Measurements from ENCODE around the gene SLC6A6. TPM values are rescaled to one million over a fixed set of nuclear protein-coding genes. Genes with fewer than 3 reads are reported as not detected.

The SLC6A6 gene
- total RNA-seq, 4 donors from 2014 or later, result 15.0 to 36.2 (median 23.7) TPM

DNA sequence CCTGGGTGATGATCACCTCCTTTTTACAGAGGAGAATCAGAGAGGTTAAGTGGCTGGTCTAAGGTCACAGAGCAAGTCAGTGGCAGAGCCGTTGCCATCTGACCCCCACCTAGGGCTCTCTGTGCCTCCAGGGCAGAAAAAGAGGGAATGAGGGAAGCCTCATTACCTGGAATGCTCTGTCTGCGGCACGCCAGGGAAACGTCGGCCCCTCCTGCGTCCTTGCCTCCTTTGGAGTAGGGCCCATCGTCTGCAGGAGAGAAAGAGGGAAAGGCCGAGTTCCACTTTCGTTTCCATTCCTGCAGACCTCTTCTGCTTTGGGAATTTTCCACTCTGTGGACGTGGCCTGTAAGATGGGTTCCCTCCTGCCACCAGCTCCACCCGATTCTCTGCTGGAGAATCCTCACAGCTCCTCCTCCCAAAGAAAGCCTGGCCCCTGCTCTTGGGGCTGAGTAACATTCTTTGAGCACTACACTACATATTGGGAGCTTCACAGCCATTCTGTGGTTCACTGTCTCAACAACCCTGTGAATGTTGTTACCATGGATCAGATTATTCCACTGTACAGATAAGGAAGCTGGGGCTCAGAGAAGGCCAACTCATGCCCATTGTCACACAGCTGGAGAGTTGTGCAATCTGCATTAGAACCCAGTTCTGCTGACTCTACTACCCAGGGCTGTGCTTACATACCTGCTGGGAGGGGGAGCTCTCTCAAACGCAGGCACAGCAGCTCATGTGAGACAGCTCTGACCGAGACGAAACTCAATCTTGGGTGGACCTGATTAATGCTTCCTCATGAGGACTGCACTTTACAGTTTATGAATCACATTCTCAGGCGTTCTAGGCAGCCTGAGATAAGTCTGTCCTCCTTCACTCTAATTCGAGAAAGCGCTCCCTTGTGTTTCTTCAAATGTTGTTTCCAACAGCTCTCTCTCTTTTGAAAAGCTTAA is 123.6 kb downstream of the SLC6A6 start:
- Histone ChIP-seq H3K27ac (replicated peaks in 1 of 4) (peak overlapping the region; percentile 50 to 64 (median 60)), H3K36me3 (no peaks in the 10 kb centered on the region), H3K4me1 (peaks cover 32 to 46% (median 39%) of the 10 kb centered on the region in 4 donors), H3K27me3 (peaks cover 0 to 2% (median 0%) of the 10 kb centered on the region in 4 donors), H3K4me3 (peak overlapping the region in 3 of 4 donors; percentile 19 to 27 (median 27)), H3K9me3 (no peaks in the 10 kb centered on the region)
- WGBS, result 43% methylated on average over 17 of the region's 17 CpGs
- DNase-seq (ENCODE audit: extremely low spot score), result no peak
- intact Hi-C loops (cut with DNase I), result no loop called here
- TF ChIP-seq, protein P1, sequence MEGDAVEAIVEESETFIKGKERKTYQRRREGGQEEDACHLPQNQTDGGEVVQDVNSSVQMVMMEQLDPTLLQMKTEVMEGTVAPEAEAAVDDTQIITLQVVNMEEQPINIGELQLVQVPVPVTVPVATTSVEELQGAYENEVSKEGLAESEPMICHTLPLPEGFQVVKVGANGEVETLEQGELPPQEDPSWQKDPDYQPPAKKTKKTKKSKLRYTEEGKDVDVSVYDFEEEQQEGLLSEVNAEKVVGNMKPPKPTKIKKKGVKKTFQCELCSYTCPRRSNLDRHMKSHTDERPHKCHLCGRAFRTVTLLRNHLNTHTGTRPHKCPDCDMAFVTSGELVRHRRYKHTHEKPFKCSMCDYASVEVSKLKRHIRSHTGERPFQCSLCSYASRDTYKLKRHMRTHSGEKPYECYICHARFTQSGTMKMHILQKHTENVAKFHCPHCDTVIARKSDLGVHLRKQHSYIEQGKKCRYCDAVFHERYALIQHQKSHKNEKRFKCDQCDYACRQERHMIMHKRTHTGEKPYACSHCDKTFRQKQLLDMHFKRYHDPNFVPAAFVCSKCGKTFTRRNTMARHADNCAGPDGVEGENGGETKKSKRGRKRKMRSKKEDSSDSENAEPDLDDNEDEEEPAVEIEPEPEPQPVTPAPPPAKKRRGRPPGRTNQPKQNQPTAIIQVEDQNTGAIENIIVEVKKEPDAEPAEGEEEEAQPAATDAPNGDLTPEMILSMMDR (IDR thresholded peaks at IDR 0.05), result no peak
- no peak for TF ChIP-seq POLR2A (IDR thresholded peaks at IDR 0.05; ENCODE audit: low read depth)
- TF ChIP-seq POLR2AphosphoS5 (IDR thresholded peaks at IDR 0.05), result peak in 1 of 2 donors; percentile 7

DNA sequence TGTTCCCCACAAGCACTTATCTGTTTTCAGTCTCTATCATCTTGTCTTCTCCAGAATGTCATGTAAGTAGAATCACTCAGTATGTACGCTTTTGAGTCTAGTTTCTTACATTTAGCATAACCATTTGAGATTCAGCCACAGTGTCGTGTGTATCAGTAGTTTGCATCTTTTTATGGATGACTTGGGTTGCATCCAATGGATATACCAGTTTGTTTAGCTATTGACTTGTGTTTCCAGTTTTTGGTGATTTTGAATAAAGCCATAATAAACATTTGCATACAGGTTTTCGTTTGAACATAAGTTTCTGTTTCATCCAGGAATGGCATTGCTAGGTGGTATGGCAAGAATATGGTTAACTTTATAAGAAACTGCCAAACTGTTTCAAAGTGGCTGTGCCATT is 125.7 kb downstream of the SLC6A6 start:
- Histone ChIP-seq H3K4me3 (no peak overlapping the region), H3K4me1 (peaks cover 20 to 37% (median 32%) of the 10 kb centered on the region in 4 donors), H3K27me3 (peaks cover 0 to 1% (median 0%) of the 10 kb centered on the region in 4 donors), H3K27ac (replicated peaks in 1 of 4) (no peak overlapping the region), H3K9me3 (no peaks in the 10 kb centered on the region), H3K36me3 (no peaks in the 10 kb centered on the region)
- no peak for TF ChIP-seq POLR2A (IDR thresholded peaks at IDR 0.05; ENCODE audit: low read depth)
- intact Hi-C loops (cut with DNase I), result no loop called here
- WGBS, result 78% methylated on average over 3 of the region's 3 CpGs
- DNase-seq (ENCODE audit: extremely low spot score), result no peak

GRCh38 chr3:14531856-14532395 is 129.5 kb downstream of the SLC6A6 start:
- 93% methylated on average over 15 of the region's 17 CpGs for WGBS
- no peak for TF ChIP-seq EP300 (IDR thresholded peaks at IDR 0.05)
- TF ChIP-seq, protein P1 (IDR thresholded peaks at IDR 0.05), result no peak
- intact Hi-C loops (cut with DNase I), result no loop called here
- Histone ChIP-seq H3K27me3 (peaks cover 0 to 27% (median 0%) of the 10 kb centered on the region in 4 donors), H3K27ac (replicated peaks in 1 of 4) (no peak overlapping the region), H3K4me3 (no peak overlapping the region), H3K9me3 (no peaks in the 10 kb centered on the region), H3K36me3 (no peaks in the 10 kb centered on the region), H3K4me1 (peaks cover 15 to 41% (median 24%) of the 10 kb centered on the region in 4 donors)
- DNase-seq (ENCODE audit: extremely low spot score), result no peak

- WGBS, result 82% methylated on average over 10 of the region's 20 CpGs
Observed at GRCh38 chr3:14532691-14533456, 130.5 kb downstream of the SLC6A6 start.

More at GRCh38 chr3:14532691-14533456, 130.5 kb downstream of the SLC6A6 start:
- intact Hi-C loops (cut with DNase I), result no loop called here
- Histone ChIP-seq H3K9me3 (no peaks in the 10 kb centered on the region), H3K27ac (replicated peaks in 1 of 4) (no peak overlapping the region), H3K4me1 (peaks cover 15 to 41% (median 23%) of the 10 kb centered on the region in 4 donors), H3K4me3 (no peak overlapping the region), H3K36me3 (no peaks in the 10 kb centered on the region), H3K27me3 (peaks cover 0 to 27% (median 0%) of the 10 kb centered on the region in 4 donors)
- no peak for DNase-seq (ENCODE audit: extremely low spot score)
- TF ChIP-seq POLR2A (IDR thresholded peaks at IDR 0.05; ENCODE audit: low read depth) (no peak), POLR2AphosphoS5 (IDR thresholded peaks at IDR 0.05) (no peak), EP300 (IDR thresholded peaks at IDR 0.05) (no peak)
- TF ChIP-seq, protein P1 (IDR thresholded peaks at IDR 0.05), result no peak
